Measurements from ENCODE around the gene CDKN2D.
"Not testable (repeated sequence)": the region's sequence is repeated elsewhere in the genome, so short reads cannot be mapped to it uniquely, and the experiment has no call there.

Gene CDKN2D

DNA sequence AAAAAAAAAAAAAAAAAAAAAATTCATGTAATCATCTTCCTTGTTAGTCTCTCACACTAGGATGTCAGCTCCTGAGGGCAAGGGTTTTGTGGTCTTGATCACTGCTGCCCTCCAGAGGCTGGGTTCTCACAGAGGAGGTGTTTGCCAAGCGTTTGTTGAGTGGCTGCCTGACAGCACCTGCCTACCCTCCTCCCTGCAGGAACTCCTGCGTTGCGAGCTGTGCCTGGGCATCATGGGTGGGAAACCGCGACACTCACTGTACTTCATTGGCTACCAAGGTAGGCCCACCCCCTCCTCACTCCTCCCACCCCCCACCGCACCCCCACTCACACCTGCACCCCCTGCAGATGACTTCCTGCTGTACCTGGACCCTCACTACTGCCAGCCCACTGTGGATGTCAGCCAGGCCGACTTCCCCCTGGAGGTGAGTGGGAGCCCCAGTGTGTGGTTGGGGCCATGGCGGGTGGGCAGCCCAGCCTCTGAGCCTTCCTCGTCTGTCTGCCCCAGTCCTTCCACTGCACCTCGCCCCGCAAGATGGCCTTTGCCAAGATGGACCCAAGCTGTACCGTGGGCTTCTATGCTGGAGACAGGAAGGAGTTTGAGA is 17.0 kb downstream of the CDKN2D start:
- DNase-seq (ENCODE audit: low spot score), result peak; percentile 74

DNA sequence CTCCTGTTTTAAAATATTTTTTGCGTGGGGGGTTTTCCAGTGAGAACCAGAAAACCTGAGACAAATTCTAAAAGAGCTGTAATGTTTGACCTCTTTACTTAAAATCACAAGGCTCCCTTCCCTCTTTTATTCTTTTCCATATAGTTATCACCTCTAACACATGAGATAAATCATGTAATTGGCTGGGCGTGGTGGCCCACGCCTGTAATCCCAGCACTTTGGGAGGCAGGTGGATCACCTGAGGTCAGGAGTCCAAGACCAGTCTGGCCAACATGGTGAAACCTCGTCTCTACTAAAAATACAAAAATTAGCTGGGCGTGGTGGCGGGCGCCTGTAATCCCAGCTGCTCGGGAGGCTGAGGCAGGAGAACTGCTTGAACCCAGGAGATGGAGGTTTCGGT is 17.8 kb downstream of the CDKN2D start:
- not testable (repeated sequence) for DNase-seq (ENCODE audit: low spot score)

DNA sequence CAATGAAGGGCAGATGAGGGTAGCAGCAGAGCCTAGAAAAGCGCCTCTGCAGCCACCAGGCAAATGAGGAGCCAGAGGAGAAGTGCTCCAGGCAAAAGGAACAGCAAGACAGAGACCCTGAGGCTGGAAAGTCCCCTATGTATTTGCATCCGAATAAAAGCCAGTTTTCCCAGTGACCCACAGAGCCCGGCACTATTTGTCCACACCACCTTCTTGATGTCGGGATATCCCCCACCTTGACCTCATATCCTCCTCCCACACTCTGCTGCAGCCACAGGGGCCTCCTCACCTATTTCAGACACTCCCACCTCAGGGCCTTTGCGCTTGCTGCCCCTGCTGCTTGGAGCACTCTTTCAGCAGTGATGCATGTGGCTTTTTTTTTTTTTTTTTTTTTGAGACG is 18.4 kb downstream of the CDKN2D start:
- no peak for DNase-seq (ENCODE audit: low spot score)

DNA sequence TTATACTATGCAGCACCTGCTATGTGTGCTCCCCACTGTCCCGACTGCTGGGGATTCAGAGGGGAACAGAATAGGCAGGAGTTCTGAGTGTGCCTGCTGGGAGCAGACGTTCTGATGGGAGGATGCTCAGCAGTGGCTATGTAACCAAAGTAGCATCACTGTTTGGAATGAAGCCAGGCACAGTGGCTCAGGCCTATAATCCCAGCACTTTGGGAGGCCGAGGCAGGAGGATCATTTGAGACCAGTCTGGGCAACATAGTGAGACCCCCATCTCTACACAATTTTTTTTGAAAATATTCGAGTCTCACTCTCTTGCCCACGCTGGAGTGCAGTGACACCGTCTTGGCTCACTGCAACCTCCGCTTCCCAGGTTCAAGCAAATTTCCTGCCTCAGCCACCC is 19.0 kb downstream of the CDKN2D start:
- no peak for DNase-seq (ENCODE audit: low spot score)

DNA sequence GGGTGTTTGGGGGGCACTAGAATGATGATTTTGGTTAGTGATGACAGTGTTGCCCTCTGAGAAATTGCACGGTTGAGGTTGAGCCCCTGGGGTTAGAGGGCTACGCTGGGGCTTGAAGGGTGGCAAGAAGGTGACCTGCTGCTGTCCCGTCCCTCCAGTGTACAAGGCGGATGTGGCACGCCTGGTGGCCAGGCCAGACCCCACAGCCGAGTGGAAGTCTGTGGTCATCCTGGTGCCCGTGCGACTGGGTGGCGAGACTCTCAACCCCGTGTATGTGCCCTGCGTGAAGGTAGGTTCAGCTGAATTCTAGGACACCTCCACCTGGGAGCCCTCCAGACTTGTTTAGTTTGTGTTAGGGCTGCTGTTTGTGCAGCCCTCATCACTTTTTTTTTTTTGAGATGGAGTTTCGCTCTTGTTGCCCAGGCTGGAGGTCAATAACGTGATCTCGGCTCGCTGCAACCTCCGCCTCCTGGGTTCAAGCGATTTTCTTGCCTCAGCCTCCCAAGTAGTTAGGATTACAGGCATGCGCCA is 20.0 kb downstream of the CDKN2D start:
- no peak for DNase-seq (ENCODE audit: low spot score)

DNA sequence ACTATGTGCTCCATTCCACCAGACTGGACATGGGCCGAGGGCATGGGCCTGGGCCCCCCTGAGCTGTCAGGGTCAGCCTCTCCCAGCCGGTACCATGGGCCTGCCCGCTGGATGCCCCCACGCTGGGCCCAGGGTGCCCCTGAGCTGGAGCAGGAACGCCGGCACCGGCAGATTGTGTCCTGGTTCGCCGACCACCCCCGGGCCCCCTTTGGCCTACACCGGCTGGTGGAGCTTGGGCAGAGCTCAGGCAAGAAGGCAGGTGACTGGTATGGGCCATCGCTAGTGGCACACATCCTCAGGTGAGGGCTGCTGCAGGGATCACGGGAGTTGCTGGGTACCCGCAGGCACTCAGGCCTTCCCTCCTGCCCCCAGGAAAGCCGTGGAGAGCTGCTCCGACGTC is 22.0 kb downstream of the CDKN2D start:
- no peak for DNase-seq (ENCODE audit: low spot score)

DNA sequence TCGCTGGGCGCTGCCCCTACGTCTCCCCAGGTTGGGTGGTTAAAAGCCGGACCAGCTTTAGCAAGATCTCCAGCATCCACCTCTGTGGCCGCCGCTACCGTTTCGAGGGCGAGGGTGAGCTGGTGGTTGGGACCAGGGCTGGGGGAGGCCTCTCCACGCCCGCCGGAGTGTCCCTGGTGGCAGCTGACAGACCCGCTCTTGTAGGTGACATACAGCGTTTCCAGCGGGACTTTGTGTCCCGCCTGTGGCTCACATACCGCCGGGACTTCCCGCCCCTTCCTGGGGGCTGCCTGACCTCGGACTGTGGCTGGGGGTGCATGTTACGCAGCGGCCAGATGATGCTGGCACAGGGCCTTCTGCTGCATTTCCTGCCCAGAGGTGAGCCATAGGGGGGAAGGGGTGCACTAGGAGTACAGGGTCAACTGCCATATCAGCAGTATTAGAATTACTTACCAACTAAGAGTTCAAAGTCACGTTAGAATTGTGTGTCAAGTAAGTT is 24.0 kb downstream of the CDKN2D start:
- no peak for DNase-seq (ENCODE audit: low spot score)

DNA sequence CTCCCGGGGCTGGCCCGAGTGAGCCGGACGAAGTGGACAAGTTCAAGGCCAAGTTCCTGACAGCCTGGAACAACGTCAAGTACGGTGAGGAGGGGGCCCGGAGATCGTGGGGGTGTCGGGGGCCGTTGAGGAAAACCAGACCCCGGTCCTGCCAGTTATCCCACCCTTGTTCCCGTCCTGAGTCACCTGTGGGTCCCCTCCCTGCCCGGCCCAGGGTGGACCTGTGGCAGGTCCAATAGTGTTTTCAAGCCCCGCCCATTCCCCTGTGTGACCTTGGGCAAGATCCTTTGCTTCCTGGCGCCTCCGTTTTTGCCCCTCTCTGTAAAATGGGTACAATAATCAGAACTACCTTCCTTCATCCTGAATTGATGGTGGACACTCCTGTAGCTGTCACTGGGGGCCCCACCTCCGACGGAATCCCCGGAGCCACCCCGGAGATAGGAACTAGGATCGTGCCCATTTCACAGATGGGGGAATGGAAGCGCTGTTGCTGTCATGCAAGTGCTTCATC is 24.5 kb downstream of the CDKN2D start:
- DNase-seq (ENCODE audit: low spot score), result no peak

DNA sequence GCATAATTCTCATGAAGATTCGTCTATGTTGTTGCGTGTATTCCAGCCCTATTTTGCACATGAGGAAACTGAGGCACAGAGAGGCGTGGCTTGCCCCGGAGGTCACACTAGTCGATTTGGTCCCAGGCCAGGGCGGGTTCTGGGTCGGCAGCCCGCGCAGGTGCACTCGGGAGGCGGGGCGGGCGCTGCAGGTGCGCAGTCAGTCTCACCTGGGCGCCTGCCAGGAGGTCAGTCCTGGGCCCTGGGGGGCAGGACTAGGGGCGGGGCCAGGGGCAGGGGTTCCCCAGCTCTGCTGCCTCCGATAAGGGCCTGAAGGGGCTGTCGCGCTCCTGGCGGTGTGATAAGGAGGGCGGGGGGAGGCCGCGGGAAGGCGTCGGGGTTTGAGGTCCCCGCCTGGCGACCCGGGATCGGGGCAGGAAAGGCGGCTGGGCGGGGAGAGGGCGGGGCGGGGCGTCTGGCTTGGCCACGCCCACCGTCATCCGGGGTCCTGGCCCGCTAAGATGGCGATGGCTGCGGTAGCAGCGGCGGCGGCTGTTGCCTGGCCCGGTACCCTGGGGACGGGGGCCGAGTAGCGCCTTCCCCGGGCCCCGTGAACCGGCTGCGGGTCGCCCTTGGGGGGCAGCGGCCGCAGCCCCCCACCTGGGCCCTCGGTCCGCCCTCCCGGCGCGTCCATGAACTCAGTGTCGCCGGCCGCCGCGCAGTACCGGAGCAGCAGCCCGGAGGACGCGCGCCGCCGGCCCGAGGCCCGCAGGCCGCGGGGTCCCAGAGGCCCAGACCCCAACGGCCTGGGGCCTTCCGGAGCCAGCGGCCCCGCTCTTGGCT is 25.1 kb downstream of the CDKN2D start, which contains the start of gene ATG4D:
Gene ATG4D, plus strand, starts transcription at position 485 of the 822 bp plus-strand sequence. Its CDS starts 187 bp downstream, at position 672.
- DNase-seq (ENCODE audit: low spot score), result peak; percentile 71

DNA sequence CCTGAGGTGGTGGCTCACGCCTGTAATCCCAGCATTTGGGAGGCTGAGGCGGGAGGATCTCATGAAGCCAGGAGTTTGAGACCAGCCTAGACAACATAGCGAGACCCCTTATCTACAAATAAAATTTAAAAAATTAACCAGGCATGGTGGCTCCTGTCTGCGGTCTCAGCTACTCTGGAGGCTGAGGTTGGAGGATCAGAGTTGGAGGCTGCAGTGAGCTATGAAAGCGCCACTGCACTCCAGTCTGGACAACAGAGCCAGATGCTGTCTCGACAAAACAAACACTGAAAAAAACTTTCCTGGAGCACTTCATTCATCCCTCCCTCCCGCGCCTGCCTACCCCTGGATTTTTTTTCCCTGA is 25.7 kb downstream of the CDKN2D start:
- DNase-seq (ENCODE audit: low spot score), result no peak

DNA sequence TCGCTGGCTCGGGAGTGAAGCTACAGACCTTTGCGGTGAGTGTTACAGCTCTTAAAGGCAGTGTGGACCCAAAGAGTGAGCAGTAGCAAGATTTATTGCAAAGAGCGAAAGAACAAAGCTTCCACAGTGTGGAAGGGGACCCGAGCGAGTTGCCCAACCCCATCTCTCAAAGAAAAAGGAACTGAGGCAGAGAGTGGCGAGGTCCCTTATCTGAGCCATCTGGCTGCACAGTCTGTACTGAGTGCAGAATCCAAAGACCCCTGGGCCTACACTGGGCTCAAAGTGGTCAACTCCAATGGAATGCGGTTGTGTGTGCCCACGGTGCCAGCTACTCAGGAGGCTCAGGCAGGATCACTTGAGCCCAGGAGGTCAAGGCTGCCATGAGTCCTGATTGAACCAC is 29.8 kb downstream of the CDKN2D start:
- DNase-seq (ENCODE audit: low spot score), result not testable (repeated sequence)

DNA sequence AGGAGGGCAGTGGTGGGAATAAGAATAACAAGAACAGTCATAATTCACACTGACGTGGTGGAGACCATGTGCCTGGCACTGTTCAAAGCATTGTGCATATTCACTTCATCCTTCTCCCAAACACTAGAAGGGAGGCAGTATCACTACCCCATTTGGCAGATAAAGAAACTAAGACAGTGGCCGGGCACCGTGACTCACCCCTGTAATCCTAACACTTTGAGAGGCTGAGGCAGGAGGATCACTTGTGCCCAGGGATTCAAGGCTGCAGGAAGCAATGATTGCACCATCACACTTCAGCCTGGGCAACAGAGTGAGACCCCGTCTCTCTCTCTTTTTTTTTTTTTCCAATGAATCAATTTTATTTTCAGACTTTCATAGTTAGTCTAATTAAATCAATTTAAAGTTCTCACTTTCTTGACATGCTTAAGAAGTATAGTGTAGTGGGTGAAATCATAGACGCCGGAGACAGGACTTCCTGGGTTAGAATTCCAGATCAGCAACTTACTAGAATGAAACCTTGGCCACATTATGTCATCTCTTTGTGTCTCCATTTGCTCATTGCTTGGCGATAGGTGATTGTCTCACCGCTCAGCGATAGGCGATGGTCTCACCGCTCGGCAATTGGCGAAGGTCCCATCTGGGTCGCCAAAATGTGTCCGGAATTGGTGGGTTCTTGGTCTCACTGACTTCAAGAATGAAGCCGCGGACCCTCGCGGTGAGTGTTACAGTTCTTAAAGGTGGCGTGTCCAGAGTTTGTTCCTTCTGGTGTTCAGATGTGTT is 30.4 kb downstream of the CDKN2D start:
- no peak for DNase-seq (ENCODE audit: low spot score)

DNA sequence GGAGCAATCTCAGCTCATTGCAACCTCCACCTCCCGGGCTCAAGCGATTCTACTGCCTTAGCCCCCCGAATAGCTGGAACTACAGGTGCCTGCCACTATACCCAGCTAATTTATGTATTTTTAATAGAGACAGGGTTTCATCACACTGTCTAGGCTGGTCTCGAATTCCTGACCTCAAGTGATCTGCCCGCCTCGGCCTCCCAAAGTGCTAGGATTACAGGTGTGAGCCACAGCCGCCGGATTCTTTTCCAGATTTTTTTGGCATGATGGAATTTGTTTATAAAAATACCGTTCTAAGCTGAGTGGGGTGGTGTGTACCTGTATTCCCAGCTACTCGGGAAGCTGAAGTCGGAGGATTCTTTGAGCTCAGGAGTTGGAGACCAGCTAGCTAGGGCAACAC is 31.1 kb downstream of the CDKN2D start:
- no peak for DNase-seq (ENCODE audit: low spot score)

DNA sequence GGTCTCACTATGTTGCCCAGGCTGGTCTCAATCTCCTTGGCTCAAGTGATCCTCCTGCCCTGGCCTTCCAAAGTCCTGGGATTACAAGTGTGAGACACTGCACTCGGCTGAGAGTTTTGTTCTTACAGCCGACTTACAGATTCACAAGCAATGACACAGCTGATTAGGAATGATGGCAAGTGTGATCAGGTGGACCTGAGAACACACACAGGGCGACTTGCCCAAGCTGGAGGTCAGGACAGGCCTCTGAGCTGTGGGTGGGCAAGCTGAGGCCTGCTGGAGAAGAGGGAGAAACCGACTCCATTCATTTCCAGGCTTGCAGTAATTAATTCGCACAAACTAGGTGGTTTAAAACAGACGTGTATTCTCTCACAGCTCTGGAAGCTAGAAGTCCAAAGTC is 33.2 kb downstream of the CDKN2D start:
- no peak for DNase-seq (ENCODE audit: low spot score)

DNA sequence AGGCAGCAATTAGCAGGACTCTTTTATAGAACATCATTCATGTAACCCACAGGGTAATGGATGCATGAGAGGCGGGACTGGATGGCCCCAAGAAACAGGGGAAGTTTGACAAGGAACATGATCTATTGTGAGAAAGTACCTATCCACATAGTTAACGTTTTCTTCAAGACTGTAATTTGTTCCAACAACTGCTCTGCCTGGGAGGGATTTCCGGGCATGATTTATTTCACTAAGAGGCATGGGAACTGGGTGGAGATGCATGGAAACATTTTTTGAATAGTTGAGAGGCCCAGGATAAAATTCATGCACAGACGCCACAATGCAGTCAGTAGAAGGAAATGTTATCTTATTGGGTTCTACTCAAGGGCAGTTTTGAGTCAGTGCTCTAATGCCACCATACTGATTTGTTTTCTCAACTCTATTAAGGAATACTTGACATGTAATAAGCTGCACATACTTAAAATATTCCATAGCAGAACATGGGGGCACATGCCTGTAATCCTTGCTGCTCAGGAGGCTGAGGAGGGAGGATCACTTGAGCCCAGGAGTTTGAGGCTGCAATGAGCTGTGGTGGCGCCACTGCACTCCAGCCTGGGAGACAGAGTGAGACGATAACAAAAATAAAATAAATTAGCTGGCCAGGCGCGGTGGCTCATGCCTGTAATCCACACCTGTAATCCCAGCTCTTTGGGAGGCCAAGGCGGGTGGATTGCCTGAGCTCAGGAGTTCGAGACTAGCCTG is 35.0 kb downstream of the CDKN2D start:
- no peak for DNase-seq (ENCODE audit: low spot score)

DNA sequence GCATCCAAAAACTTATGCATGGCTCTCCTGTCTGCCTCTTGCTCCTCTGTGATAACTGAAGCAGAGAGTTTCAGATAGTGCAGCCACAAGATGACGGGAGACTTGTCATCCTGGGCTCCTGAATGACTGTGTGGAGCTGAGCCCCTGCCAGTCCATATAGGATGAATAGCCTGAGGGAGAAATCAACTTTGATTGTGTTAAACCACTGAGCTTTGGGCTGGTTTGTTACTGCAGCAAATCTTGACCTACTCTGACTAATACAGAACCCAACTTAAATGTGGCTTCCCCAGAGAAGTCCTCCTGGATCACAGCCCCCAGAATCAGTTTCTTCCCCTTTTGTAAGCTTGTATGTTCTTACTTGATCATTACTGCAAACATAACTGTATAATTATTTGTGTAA is 36.3 kb downstream of the CDKN2D start:
- no peak for DNase-seq (ENCODE audit: low spot score)

DNA sequence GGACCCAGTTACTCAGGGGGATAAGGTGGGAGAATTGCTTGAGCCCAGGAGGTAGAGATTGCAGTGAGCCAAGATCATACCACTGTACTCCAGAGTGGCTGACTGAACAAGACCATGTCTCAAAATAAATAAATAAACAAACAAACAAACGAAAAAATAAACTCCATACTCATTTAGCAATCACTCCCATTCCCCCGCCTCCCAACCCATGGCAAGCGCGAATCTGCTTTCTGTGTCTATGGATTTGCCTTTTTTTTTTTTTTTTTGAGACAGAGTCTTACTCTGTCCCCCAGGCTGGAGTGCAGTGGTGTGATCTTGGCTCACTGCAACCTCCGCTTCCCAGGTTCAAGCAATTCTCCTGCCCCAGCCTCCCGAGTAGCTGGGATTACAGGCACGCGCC is 41.9 kb downstream of the CDKN2D start:
- DNase-seq (ENCODE audit: low spot score), result not testable (repeated sequence)

DNA sequence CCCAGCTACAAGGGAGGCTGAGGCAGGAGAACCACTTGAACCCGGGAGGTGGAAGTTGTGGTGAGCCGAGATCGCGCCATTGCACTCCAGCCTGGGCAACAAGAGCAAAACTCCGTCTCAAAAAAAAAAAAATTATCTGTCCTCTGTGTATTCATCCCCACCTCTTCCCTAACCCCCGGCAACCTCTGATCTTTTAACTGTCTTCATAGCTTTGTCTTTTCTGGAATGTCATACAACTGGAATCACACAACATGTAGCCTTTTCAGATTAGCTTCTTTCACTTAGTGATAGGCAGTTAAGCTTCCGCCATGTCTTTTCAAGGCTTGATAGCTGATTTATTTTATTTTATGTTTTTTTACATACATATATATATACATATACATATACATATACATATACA is 43.1 kb downstream of the CDKN2D start:
- no peak for DNase-seq (ENCODE audit: low spot score)

DNA sequence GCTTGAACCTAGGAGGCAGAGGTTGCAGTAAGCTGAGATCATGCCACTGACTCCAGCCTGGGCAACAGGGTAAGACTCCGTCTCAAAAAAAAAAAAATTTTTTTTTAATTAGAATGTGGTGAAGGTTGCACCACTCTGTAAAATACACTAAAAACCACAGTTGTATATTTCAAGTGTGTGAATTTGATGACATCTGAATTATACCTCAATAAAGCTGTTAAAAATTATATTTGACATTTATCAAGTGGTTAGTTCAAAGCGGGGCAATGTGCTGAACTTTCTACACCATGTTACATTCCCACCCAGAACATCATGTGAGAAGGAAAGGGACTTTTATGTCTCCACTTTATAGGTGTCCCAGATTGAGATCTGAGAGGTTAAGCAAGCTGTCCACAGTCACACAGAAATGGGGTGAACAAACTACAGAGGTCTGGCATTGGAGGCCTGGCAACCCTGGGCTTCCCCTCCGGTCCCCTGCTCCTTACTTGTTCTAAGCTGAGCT is 45.6 kb downstream of the CDKN2D start:
- DNase-seq (ENCODE audit: low spot score), result no peak

DNA sequence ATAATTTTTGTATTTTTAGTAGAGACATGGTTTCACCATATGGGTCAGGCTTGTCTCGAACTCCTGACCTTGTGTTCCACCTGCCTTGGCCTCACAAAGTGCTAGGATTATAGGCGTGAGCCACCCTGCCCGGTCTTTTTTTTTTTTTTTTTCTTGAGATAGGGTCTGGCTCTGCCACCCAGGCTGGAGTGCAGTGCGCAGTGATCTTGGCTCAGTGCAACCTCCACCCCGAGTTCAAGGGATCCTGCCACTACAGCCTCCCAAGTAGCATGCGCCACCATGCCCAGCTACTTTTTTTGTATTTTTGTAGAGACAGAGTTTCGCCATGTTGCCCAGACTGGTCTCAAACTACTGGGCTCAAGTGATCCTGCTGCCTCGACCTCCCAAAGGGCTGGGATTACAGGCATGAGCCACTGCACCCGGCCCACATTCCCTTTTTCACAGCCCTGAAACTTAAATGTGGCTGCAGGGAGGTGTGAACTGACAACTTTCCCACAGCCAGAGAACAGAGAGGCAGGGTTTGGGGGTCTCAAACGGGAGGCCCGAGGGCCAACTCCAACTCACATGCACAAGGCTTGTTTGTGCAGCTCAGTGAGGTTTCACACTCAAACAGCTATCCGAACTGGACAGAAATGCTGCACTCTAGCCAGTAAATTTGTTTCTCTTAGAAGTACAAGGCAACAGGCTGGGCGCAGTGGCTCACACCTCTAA is 47.2 kb downstream of the CDKN2D start:
- DNase-seq (ENCODE audit: low spot score), result no peak

Measured in RKO (cell line).